Adrenal gland (tissue), 12 donors: ENCODE results near the gene SEMA3G. TPM values are rescaled to one million over a fixed set of nuclear protein-coding genes. Genes with fewer than 3 reads are reported as not detected.

Source experiments
- DNase-seq, 7 donors: peaks; one replicate each; pipeline ENCODE4 v3.0.0-alpha.2; 2019 to 2020
- H3K27ac ChIP-seq, 5 donors: fragments of 200-600 bp; sonication (generic) in 4 of 5; 1 replicate in 3 of 5; 2 replicates in 2 of 5; pipeline versions ENCODE4 v1.5.1 to v1.8.0; 2016 to 2020; ENCODE audit warnings: mild to moderate bottlenecking in 1 of 5
- H3K27me3 ChIP-seq: fragments of 200-600 bp; 2 replicates; pipeline ENCODE4 v1.8.0; 2021
- H3K36me3 ChIP-seq, 2 donors: fragments of 200-600 bp; replicated peaks in 1 of 2; 1 replicate in 1 of 2; 2 replicates in 1 of 2; pipeline versions ENCODE4 v1.5.1 to v1.8.0; 2018 to 2022
- H3K4me1 ChIP-seq, 2 donors: fragments of 200-600 bp; replicated peaks in 1 of 2; 1 replicate in 1 of 2; 2 replicates in 1 of 2; pipeline versions ENCODE4 v1.5.1 to v1.8.0; 2018 to 2021
- H3K4me3 ChIP-seq, 4 donors: fragments of 200-600 bp; sonication (generic) in 3 of 4; one replicate each; pipeline ENCODE4 v1.5.1; 2016 to 2018
- H3K9me3 ChIP-seq, 3 donors: fragments of 200-600 bp; sonication (generic) in 1 of 3; replicated peaks in 1 of 3; 1 replicate in 2 of 3; 2 replicates in 1 of 3; pipeline versions ENCODE4 v1.5.1 to v1.8.0; 2016 to 2021
- POLR2A ChIP-seq, 2 donors: fragments of 450-650 bp; IDR thresholded peaks; one replicate each; pipeline ENCODE4 v1.6.1; 2017; ENCODE audit warnings: antibody characterized with exemption in 2 of 2, mild to moderate bottlenecking in 2 of 2, moderate library complexity in 1 of 2
- WGBS, 4 donors: extraction: QIAGEN DNeasy Blood & Tissue Kit in 2 of 4; methylation state at CpG; one replicate each; pipeline versions ENCODE4 v1.1.5 to v1.1.7; 2013 to 2017; 5-methylcytosine and 5-hydroxymethylcytosine counted together
- intact Hi-C, 2 donors: fragments of 100-400 bp; cut with DNase I; formaldehyde crosslinking; loops; one replicate each; pipeline versions ENCODE4 v1.14.1 to v1.15.0; 2022 to 2023
- polyA plus RNA-seq, 3 donors: library from polyadenylated mRNA; stranded (reverse); fragments of 200-250 nt in 2 of 3; fragments of 350-450 nt in 1 of 3; fragmentation: Illumina TruSeq in 1 of 3; extraction: RNeasy Lipid Tissue Mini Kit (QIAGEN cat#74804) in 1 of 3; gene quantifications; one replicate each; pipeline ENCODE4 v1.2.3, GENCODE V29; 2013 to 2014
- total RNA-seq, 9 donors: library from RNA; depleted of rRNA in 4 of 9; stranded (reverse); fragments of >200 nt in 4 of 9; fragments of 120-200 nt in 1 of 9; fragmentation: NEBNext Ultra II Directional in 1 of 9; extraction: Animal tissue kit (Norgen Biotek cat#: 25700) in 1 of 9; gene quantifications; one replicate each; pipeline versions ENCODE4 v1.1.0 to v1.2.4, GENCODE V29; 2013 to 2023
- TF ChIP-seq, protein P1 (sequence below), 6 experiments: fragments of 450-650 bp in 4 of 6; fragments of 200-600 bp in 2 of 6; sonication (generic) in 1 of 6; IDR thresholded peaks; 1 replicate in 5 of 6; 2 replicates in 1 of 6; pipeline versions ENCODE4 v1.5.1 to v1.8.0; 2016 to 2021; ENCODE audit warnings: antibody characterized with exemption in 6 of 6, mild to moderate bottlenecking in 2 of 6, moderate library complexity in 1 of 6
- donor health status: healthy with polysubstance abuse.
- donor health status: Bipolar disorder and iron deficiency.
- donor health status: DM: yes; HTN: yes; CAD: no.
- donor health status: DM: no; HTN: no; CAD: no.
- donor health status: DM: no; HTN: no; CAD: no.
- donor health status: DM: yes; HTN: yes; CAD: no.

SEMA3G gene
- total and polyA plus RNA-seq, 12 donors: 0.81 to 6.8 (median 2.9) TPM

- peak overlapping the region in 1 of 5 donors; percentile 96 for H3K27ac ChIP-seq
- TF ChIP-seq POLR2A (IDR thresholded peaks at IDR 0.05): no peak
- TF ChIP-seq, protein P1, sequence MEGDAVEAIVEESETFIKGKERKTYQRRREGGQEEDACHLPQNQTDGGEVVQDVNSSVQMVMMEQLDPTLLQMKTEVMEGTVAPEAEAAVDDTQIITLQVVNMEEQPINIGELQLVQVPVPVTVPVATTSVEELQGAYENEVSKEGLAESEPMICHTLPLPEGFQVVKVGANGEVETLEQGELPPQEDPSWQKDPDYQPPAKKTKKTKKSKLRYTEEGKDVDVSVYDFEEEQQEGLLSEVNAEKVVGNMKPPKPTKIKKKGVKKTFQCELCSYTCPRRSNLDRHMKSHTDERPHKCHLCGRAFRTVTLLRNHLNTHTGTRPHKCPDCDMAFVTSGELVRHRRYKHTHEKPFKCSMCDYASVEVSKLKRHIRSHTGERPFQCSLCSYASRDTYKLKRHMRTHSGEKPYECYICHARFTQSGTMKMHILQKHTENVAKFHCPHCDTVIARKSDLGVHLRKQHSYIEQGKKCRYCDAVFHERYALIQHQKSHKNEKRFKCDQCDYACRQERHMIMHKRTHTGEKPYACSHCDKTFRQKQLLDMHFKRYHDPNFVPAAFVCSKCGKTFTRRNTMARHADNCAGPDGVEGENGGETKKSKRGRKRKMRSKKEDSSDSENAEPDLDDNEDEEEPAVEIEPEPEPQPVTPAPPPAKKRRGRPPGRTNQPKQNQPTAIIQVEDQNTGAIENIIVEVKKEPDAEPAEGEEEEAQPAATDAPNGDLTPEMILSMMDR (IDR thresholded peaks at IDR 0.05): no peak
- H3K4me1 ChIP-seq: peaks cover 24 to 38% of the 10 kb centered on the region in 2 donors
- H3K36me3 ChIP-seq: peaks cover 0 to 52% of the 10 kb centered on the region in 2 donors
- H3K9me3 ChIP-seq: no peaks in the 10 kb centered on the region
- 44 to 81% (median 58%) methylated on average over 1 to 3 of the region's 3 CpGs for WGBS, 4 donors
- DNase-seq: peak in 6 of 7 donors; percentile 41 to 77 (median 67)
- no peaks in the 10 kb centered on the region for H3K27me3 ChIP-seq
- H3K4me3 ChIP-seq: no peak overlapping the region
- intact Hi-C loops: no loop called here
Measured at GRCh38 chr3:52407779-52408178, 37.1 kb downstream of the SEMA3G start.

DNA sequence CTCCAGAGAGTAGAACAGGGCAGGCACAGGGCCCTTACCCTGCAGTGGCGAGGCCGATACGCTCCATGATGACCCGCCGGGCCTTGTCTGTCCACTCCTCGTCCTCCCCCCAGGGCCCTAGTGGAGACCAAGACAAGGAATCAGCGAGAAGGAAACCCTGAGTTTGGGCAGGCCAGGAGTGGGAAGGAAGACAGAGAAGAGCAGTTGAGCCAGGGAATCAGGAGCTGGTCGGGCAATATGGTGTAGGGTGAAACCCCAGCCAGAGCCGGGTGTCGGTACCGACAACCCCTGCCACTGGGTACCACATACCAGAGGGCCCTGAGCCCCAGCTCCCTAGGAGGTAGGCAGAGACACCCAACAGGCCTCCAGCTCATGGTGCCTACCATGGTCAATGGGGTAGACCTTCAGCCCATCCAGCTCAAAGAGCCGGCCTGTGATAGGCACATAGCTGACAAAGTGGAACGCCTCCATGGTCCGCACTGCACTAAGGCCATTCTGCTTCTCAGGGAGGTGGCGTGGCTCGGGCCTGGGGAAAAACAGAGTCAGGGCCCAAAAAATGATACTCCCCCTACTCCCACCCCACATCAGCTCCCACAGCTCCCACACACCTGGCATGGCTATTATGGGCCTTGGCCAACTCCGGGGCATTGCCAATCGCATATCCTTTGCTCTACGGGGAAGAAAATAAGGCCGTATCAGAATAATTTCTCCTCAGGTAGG lies 38.0 kb downstream of the SEMA3G start:
- H3K27ac ChIP-seq: no peak overlapping the region
- WGBS, 4 donors: 87 to 95% (median 92%) methylated on average over 13 to 20 of the region's 20 CpGs
- H3K36me3 ChIP-seq: peaks cover 0 to 60% of the 10 kb centered on the region in 2 donors
- peaks cover 24 to 30% of the 10 kb centered on the region in 2 donors for H3K4me1 ChIP-seq
- no peak overlapping the region for H3K4me3 ChIP-seq
- intact Hi-C loops: no loop called here
- peak in 1 of 7 donors; percentile 20 for DNase-seq
- H3K27me3 ChIP-seq: no peaks in the 10 kb centered on the region
- TF ChIP-seq POLR2A (IDR thresholded peaks at IDR 0.05): no peak
- TF ChIP-seq, protein P1 (IDR thresholded peaks at IDR 0.05): no peak
- no peaks in the 10 kb centered on the region for H3K9me3 ChIP-seq

DNA sequence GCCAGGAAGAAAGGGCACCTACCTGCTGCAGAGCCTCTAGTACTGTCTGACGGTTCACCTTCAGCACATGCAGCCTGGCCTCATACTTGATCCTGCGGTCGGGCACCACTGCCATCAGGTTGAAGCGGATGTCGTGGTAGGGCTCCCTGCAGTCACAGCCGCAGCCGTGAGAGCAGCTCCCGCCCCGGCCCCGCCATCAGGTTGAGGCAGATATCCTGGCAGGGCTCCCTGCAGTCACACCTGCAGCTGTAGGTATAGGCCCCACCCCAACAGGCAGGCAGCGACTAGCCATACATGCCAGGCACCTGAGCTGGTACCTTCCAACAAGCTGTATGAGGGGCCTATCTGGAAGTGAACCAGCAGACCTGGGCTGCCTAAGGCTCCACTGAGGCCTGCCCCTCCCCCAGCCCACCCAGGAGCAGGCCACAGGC lies 38.7 kb downstream of the SEMA3G start:
- Histone ChIP-seq H3K27me3 (no peaks in the 10 kb centered on the region), H3K36me3 (peaks cover 0 to 67% of the 10 kb centered on the region in 2 donors), H3K4me1 (peaks cover 16 to 23% of the 10 kb centered on the region in 2 donors), H3K9me3 (no peaks in the 10 kb centered on the region), H3K27ac (no peak overlapping the region), H3K4me3 (no peak overlapping the region)
- peak in 1 of 7 donors; percentile 24 for DNase-seq
- 87 to 100% (median 91%) methylated on average over 3 to 11 of the region's 11 CpGs for WGBS, 4 donors
- TF ChIP-seq, protein P1 (IDR thresholded peaks at IDR 0.05): no peak
- TF ChIP-seq POLR2A (IDR thresholded peaks at IDR 0.05): no peak
- intact Hi-C loops: no loop called here

DNA sequence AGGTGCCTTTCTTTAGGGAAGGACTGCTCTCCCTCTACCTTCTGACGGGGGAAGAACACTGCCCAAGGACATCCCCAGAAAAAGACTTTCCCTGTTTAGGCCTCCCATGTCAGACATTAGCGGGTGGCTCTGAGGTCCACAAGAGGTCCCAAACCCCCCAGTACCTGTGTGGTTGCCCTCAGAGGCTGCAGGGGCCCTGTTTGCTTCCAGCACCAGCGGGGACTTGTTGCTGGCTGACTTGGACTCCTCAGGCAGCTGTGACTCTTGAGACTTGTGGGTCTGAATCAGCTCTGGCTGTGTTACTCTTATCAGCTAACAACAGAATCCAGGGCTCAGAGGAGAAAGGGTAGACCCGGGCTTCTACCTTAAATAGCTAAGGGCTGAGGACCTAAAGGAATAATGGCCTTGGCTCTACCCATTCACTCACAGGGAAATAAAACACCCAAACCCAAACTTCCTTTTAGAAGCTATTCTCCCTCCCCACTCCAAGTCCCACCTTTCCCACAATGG lies 39.2 kb downstream of the SEMA3G start:
- TF ChIP-seq, protein P1 (IDR thresholded peaks at IDR 0.05): no peak
- TF ChIP-seq POLR2A (IDR thresholded peaks at IDR 0.05): no peak
- intact Hi-C loops: no loop called here
- 79 to 88% (median 83%) methylated on average over 4 of the region's 4 CpGs for WGBS, 4 donors
- Histone ChIP-seq H3K4me3 (no peak overlapping the region), H3K36me3 (peaks cover 0 to 72% of the 10 kb centered on the region in 2 donors), H3K27ac (no peak overlapping the region), H3K27me3 (no peaks in the 10 kb centered on the region), H3K9me3 (no peaks in the 10 kb centered on the region), H3K4me1 (peaks cover 16 to 22% of the 10 kb centered on the region in 2 donors)
- DNase-seq: peak in 1 of 7 donors; percentile 12
